ENCODE measurements around the gene SLIT1. TPM values are rescaled to one million over a fixed set of nuclear protein-coding genes. Genes with fewer than 3 reads are reported as not detected.

Gene SLIT1
- total and polyA plus RNA-seq, 2 of the 8 experiments (the other 6 are each of a cell fraction or from before 2014, with no cell fraction given), result 0.70 to 0.88 TPM

DNA sequence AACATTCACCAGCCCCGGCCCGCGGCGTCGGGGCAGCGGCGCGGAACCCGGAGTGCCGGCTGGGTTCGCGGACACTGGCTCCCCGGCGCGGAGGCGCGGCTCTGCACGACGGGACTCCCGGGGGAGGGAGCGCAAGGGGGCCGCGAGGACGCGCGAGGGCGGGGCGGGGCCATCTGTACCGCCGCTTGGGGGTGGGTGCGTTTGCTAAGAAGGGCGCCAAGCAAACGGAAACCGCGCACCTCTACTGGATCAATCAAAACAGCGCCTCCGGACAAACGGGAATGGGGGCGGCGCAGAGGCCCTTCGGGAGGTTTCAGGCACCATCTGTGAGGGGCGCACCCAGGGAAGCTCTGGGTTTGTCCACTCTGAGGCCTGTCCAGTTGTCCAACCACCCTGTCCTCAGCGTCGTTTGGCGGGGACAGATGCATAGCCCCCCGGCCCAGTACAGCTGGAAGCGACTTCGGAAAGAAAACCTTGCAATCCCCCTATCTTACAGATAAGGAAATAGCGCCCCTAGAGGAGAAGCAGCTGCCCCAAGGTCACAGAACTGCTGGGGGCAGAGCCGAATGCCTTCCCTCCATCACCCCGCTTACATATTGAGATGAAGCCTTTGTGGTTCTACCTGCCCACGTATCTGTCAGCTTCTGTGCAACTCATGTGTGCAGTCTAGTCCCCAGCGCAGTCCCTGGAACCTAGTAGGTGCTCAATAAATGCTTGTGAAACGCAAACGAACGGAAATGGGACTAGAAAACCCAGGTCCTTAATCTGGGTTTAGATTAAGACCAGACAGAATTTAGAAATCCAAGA lies 10.7 kb upstream of the SLIT1 start (continued):
- TF ChIP-seq NANOG (IDR thresholded peaks at IDR 0.05; ENCODE audit: insufficient read depth, low read depth, low read length, poor library complexity, severe bottlenecking), result no peak
- peak; percentile 67 to 70; a peak in 1 of 4 replicates for TF ChIP-seq SIN3A (conservative IDR thresholded peaks at IDR 0.05 in 1 of 2, IDR thresholded peaks at IDR 0.05 in 1 of 2; ENCODE audit: low read depth in 1 of 2, low read length in 2 of 2)
- no peak for TF ChIP-seq RFX5 (IDR thresholded peaks at IDR 0.05; ENCODE audit: borderline replicate concordance, low read depth, low read length)
- TF ChIP-seq YY1 (IDR thresholded peaks at IDR 0.05; ENCODE audit: low read depth, low read length), result peak; percentile 59; the same call in 1 of the 2 replicates
- TF ChIP-seq SAP30 (IDR thresholded peaks at IDR 0.05; ENCODE audit: insufficient read depth, insufficient replicate concordance, low read length), result peak; percentile 33
- TF ChIP-seq FOSL1 (IDR thresholded peaks at IDR 0.05; ENCODE audit: insufficient read depth, low read depth, low read length), result no peak
- no peak for TF ChIP-seq GTF2F1 (IDR thresholded peaks at IDR 0.05; ENCODE audit: borderline replicate concordance, low read depth, low read length)
- TF ChIP-seq CBX5 (IDR thresholded peaks at IDR 0.05; ENCODE audit: low read depth, low read length), result no peak
- no peak for TF ChIP-seq SP4 (IDR thresholded peaks at IDR 0.05; ENCODE audit: low read length)
- no peak for TF ChIP-seq SIRT6 (IDR thresholded peaks at IDR 0.05; ENCODE audit: low read length)
- peak; percentile 38; the same call in 1 of the 2 replicates for TF ChIP-seq SUZ12 (IDR thresholded peaks at IDR 0.05; ENCODE audit: low read length)
- no peak for TF ChIP-seq HDAC6 (IDR thresholded peaks at IDR 0.05; ENCODE audit: low read depth, low read length)
- TF ChIP-seq, protein P1, sequence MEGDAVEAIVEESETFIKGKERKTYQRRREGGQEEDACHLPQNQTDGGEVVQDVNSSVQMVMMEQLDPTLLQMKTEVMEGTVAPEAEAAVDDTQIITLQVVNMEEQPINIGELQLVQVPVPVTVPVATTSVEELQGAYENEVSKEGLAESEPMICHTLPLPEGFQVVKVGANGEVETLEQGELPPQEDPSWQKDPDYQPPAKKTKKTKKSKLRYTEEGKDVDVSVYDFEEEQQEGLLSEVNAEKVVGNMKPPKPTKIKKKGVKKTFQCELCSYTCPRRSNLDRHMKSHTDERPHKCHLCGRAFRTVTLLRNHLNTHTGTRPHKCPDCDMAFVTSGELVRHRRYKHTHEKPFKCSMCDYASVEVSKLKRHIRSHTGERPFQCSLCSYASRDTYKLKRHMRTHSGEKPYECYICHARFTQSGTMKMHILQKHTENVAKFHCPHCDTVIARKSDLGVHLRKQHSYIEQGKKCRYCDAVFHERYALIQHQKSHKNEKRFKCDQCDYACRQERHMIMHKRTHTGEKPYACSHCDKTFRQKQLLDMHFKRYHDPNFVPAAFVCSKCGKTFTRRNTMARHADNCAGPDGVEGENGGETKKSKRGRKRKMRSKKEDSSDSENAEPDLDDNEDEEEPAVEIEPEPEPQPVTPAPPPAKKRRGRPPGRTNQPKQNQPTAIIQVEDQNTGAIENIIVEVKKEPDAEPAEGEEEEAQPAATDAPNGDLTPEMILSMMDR (IDR thresholded peaks at IDR 0.05; ENCODE audit: control extremely low read depth in 1 of 3, insufficient read depth in 1 of 3, low read depth in 1 of 3, low read length in 3 of 3), result peak; percentile 73 to 89 (median 83)
- TF ChIP-seq, protein P2, sequence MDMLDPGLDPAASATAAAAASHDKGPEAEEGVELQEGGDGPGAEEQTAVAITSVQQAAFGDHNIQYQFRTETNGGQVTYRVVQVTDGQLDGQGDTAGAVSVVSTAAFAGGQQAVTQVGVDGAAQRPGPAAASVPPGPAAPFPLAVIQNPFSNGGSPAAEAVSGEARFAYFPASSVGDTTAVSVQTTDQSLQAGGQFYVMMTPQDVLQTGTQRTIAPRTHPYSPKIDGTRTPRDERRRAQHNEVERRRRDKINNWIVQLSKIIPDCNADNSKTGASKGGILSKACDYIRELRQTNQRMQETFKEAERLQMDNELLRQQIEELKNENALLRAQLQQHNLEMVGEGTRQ (IDR thresholded peaks at IDR 0.05; ENCODE audit: low read length), result no peak
- TF ChIP-seq KDM5A (IDR thresholded peaks at IDR 0.05; ENCODE audit: low read length), result no peak
- TF ChIP-seq BCL11A (IDR thresholded peaks at IDR 0.05; ENCODE audit: low read depth in 2 of 2, low read length in 2 of 2), result no peak
- no peak for TF ChIP-seq RNF2 (IDR thresholded peaks at IDR 0.05; ENCODE audit: borderline replicate concordance, low read depth, low read length, missing control alignments, poor library complexity, severe bottlenecking)
- peak; percentile 90 for TF ChIP-seq ASH2L (IDR thresholded peaks at IDR 0.05; ENCODE audit: low read length)
- no peak for TF ChIP-seq BRCA1 (IDR thresholded peaks at IDR 0.05; ENCODE audit: low read depth, low read length)
- no peak for TF ChIP-seq EGR1 (IDR thresholded peaks at IDR 0.05; ENCODE audit: borderline replicate concordance, low read depth, low read length)

All from H1 (cell line).